H1 (cell line): ENCODE results near the gene FBXO7. TPM values are rescaled to one million over a fixed set of nuclear protein-coding genes. Genes with fewer than 3 reads are reported as not detected.

Source experiments
- ASH2L ChIP-seq: fragments of 200-600, 300-600 bp; sonication (generic); IDR thresholded peaks from one replicate; pipeline ENCODE4 v1.7.1; 2017; ENCODE audit warnings: low read length
- CEBPB ChIP-seq: IDR thresholded peaks from 2 replicates; pipeline ENCODE4 v1.6.1; 2012; ENCODE audit warnings: low read depth, low read length
- CHD2 ChIP-seq: IDR thresholded peaks from 2 replicates; pipeline ENCODE4 v1.6.1; 2012; ENCODE audit warnings: low read length, improper control_type of control experiment
- CHD7 ChIP-seq: fragments of 300-600 bp; sonication (generic); IDR thresholded peaks from 2 replicates; pipeline ENCODE4 v1.7.1; 2012; ENCODE audit warnings: low read length, moderate library complexity, mild to moderate bottlenecking, inconsistent platforms; ENCODE audit not compliant: insufficient replicate concordance
- EZH2 ChIP-seq: fragments of 200-600 bp; sonication (generic); IDR thresholded peaks from 2 replicates; pipeline ENCODE4 v1.7.1; 2012; ENCODE audit warnings: low read depth, mild to moderate bottlenecking, moderate library complexity, low read length, inconsistent platforms; ENCODE audit not compliant: severe bottlenecking
- GTF2F1 ChIP-seq: IDR thresholded peaks from 2 replicates; pipeline ENCODE4 v1.6.1; 2012; ENCODE audit warnings: low read depth, low read length, improper control_type of control experiment, borderline replicate concordance
- HDAC6 ChIP-seq: IDR thresholded peaks from one replicate; pipeline ENCODE4 v1.7.1; 2012; ENCODE audit warnings: low read depth, mild to moderate bottlenecking, inconsistent platforms, low read length, moderate library complexity
- JUN ChIP-seq: IDR thresholded peaks from 2 replicates; pipeline ENCODE4 v1.6.1; 2011; ENCODE audit warnings: low read depth, mild to moderate bottlenecking, improper control_type of control experiment, low read length
- PHF8 ChIP-seq: fragments of 200-600 bp; sonication (generic); conservative IDR thresholded peaks from 2 replicates; pipeline ENCODE4 v1.7.1; 2012; ENCODE audit warnings: low read depth, mild to moderate bottlenecking, inconsistent platforms, low read length, moderate library complexity
- POLR2AphosphoS5 ChIP-seq: IDR thresholded peaks from 2 replicates; pipeline ENCODE4 v1.6.1; 2011; ENCODE audit warnings: low read depth, low read length
- RAD21 ChIP-seq, 2 experiments: IDR thresholded peaks in 1 of 2; conservative IDR thresholded peaks in 1 of 2; 2 replicates each; pipeline ENCODE4 v1.6.1; 2011; ENCODE audit warnings: low read depth in 2 of 2, low read length in 2 of 2, improper control_type of control experiment in 1 of 2, inconsistent platforms in 1 of 2, mild to moderate bottlenecking in 1 of 2, moderate library complexity in 1 of 2
- TAF1 ChIP-seq: IDR thresholded peaks from 2 replicates; pipeline ENCODE4 v1.6.1; 2011; ENCODE audit warnings: mild to moderate bottlenecking, low read depth, low read length
- TBP ChIP-seq: IDR thresholded peaks from 2 replicates; pipeline ENCODE4 v1.6.1; 2011; ENCODE audit warnings: low read depth, low read length, improper control_type of control experiment
- polyA plus RNA-seq, 7 experiments: library from polyadenylated mRNA; depleted of rRNA in 3 of 7; stranded (reverse) in 5 of 7; unstranded in 2 of 7; fragments of >200 nt in 5 of 7; fragments of 200-250 nt in 2 of 7; gene quantifications; 1 replicate in 5 of 7; 2 replicates in 1 of 7; 4 replicates in 1 of 7; pipeline versions ENCODE4 v1.2.1 to v1.2.3, GENCODE V29; 2011 to 2013; ENCODE audit warnings: missing spikeins in 2 of 7, mixed read lengths in 2 of 7
- total RNA-seq: library from RNA; stranded (reverse); fragmentation: NEBNext Ultra II Directional; extraction: Animal tissue kit (Norgen Biotek cat#: 25700); gene quantifications from 2 replicates; pipeline ENCODE4 v1.2.1, GENCODE V29; 2021

FBXO7 gene
- total and polyA plus RNA-seq, 2 of the 8 experiments (the other 6 are each of a cell fraction or from before 2014, with no cell fraction given): 62.7 to 76.1 TPM

- TF ChIP-seq CHD7 (no peak), GTF2F1 (no peak), RAD21 (IDR thresholded peaks at IDR 0.05 in 1 of 2, conservative IDR thresholded peaks at IDR 0.05 in 1 of 2; ENCODE audit: low read depth in 2 of 2, low read length in 2 of 2) (no peak), TBP (no peak), PHF8 (no peak), HDAC6 (no peak), CEBPB (no peak), JUN (no peak), TAF1 (no peak), POLR2AphosphoS5 (no peak), ASH2L (no peak), CHD2 (no peak), EZH2 (no peak)
These were observed 28.3 kb upstream of the FBXO7 start (continued) for GRCh38 chr22:32446321-32446720.
